DND-41 (cell line): ENCODE data around the gene LRIT2.
A peak's percentile ranks its signal among the peaks of the same experiment; 100 is the strongest.

Source experiments
- ATAC-seq: fragments of 200-7000 bp; cut with Tn5 transposase; 3 replicates; pipeline ENCODE4 v1.9.1; 2021; ENCODE audit warnings: low read depth; ENCODE audit not compliant: insufficient read depth
- DNase-seq: peaks from one replicate; pipeline ENCODE4 v3.0.0-alpha.2; 2020
- H2AFZ ChIP-seq: 2 replicates; pipeline ENCODE4 v1.6.0; 2012; ENCODE audit warnings: low read depth, low read length
- H3K27ac ChIP-seq: 2 replicates; pipeline ENCODE4 v1.5.1; 2012; ENCODE audit warnings: low read length, inconsistent platforms
- H3K27me3 ChIP-seq: fragments of 200-600 bp; sonication (generic); 2 replicates; pipeline ENCODE4 v1.6.0; 2012; ENCODE audit warnings: low read length, mild to moderate bottlenecking, inconsistent platforms; ENCODE audit not compliant: insufficient read depth, poor library complexity
- H3K36me3 ChIP-seq: 2 replicates; pipeline ENCODE4 v1.5.1; 2012; ENCODE audit warnings: low read length, inconsistent platforms; ENCODE audit not compliant: insufficient read depth
- H3K4me1 ChIP-seq: 2 replicates; pipeline ENCODE4 v1.5.1; 2012; ENCODE audit warnings: mild to moderate bottlenecking, low read length; ENCODE audit not compliant: insufficient read depth
- H3K4me2 ChIP-seq: 2 replicates; pipeline ENCODE4 v1.6.0; 2012; ENCODE audit warnings: mild to moderate bottlenecking, moderate library complexity, low read length, inconsistent platforms; ENCODE audit not compliant: insufficient read depth
- H3K4me3 ChIP-seq, 2 experiments: fragments of 200-600 bp in 1 of 2; shearing (Covaris generic) in 1 of 2; 2 replicates each; pipeline ENCODE4 v1.5.1; 2012 to 2016; ENCODE audit warnings: inconsistent platforms in 2 of 2, low read length in 2 of 2, mild to moderate bottlenecking in 2 of 2, low read depth in 1 of 2, moderate library complexity in 1 of 2
- H3K79me2 ChIP-seq: 2 replicates; pipeline ENCODE4 v1.6.0; 2012; ENCODE audit warnings: low read length, inconsistent platforms; ENCODE audit not compliant: insufficient read depth
- H3K9ac ChIP-seq: 2 replicates; pipeline ENCODE4 v1.6.0; 2012; ENCODE audit warnings: low read depth, mild to moderate bottlenecking, inconsistent platforms, low read length, moderate library complexity
- H3K9me3 ChIP-seq: 2 replicates; pipeline ENCODE4 v1.5.1; 2012; ENCODE audit warnings: low read length, moderate library complexity, mild to moderate bottlenecking, inconsistent platforms; ENCODE audit not compliant: insufficient read depth, severe bottlenecking
- H4K20me1 ChIP-seq: 2 replicates; pipeline ENCODE4 v1.6.0; 2012; ENCODE audit warnings: low read length; ENCODE audit not compliant: insufficient read depth
- CTCF ChIP-seq: IDR thresholded peaks from 2 replicates; pipeline ENCODE4 v1.5.1; 2012; ENCODE audit warnings: borderline replicate concordance, low read length, moderate library complexity, mild to moderate bottlenecking; ENCODE audit not compliant: poor library complexity, severe bottlenecking; ENCODE audit errors: extremely low read depth
- EZH2 ChIP-seq: IDR thresholded peaks from 3 replicates; pipeline ENCODE4 v1.6.1; 2012; ENCODE audit warnings: borderline replicate concordance, low read depth, mild to moderate bottlenecking, moderate library complexity, low read length, inconsistent platforms; ENCODE audit not compliant: severe bottlenecking

The LRIT2 gene

GRCh38 chr10:84269162-84269561 lies 43.8 kb upstream of the LRIT2 start:
- H3K4me3 ChIP-seq = no peak overlapping the region
- no peaks in the 10 kb centered on the region for H4K20me1 ChIP-seq
- H3K9ac ChIP-seq = no peak overlapping the region
- H3K79me2 ChIP-seq = no peaks in the 10 kb centered on the region
- ATAC-seq (no peak), DNase-seq (no peak)
- no peak overlapping the region for H3K4me2 ChIP-seq
- no peak overlapping the region for H2AFZ ChIP-seq
- no peaks in the 10 kb centered on the region for H3K27me3 ChIP-seq
- no peaks in the 10 kb centered on the region for H3K9me3 ChIP-seq
- H3K36me3 ChIP-seq = no peaks in the 10 kb centered on the region
- no peak for TF ChIP-seq CTCF
- no peak for TF ChIP-seq EZH2
- H3K27ac ChIP-seq = no peak overlapping the region
- H3K4me1 ChIP-seq = peaks cover 13% of the 10 kb centered on the region

GRCh38 chr10:84267503-84268126 lies 42.3 kb upstream of the LRIT2 start:
- ATAC-seq (peak; percentile 43; the same call in 2 of the 3 replicates), DNase-seq (peak; percentile 64)
- no peak overlapping the region for H3K9ac ChIP-seq
- no peaks in the 10 kb centered on the region for H4K20me1 ChIP-seq
- H3K4me3 ChIP-seq = no peak overlapping the region
- TF ChIP-seq CTCF = peak; percentile 74
- no peak for TF ChIP-seq EZH2
- H3K4me1 ChIP-seq = peaks cover 13% of the 10 kb centered on the region
- H3K27ac ChIP-seq = no peak overlapping the region
- H3K27me3 ChIP-seq = peaks cover 7% of the 10 kb centered on the region
- H3K79me2 ChIP-seq = no peaks in the 10 kb centered on the region
- no peaks in the 10 kb centered on the region for H3K36me3 ChIP-seq
- no peak overlapping the region for H3K4me2 ChIP-seq
- no peaks in the 10 kb centered on the region for H3K9me3 ChIP-seq
- no peak overlapping the region for H2AFZ ChIP-seq

- no peak overlapping the region for H3K9ac ChIP-seq
- no peak for DNase-seq
- no peaks in the 10 kb centered on the region for H3K9me3 ChIP-seq
- TF ChIP-seq EZH2 = no peak
- TF ChIP-seq CTCF = no peak
- no peaks in the 10 kb centered on the region for H4K20me1 ChIP-seq
- peaks cover 7% of the 10 kb centered on the region for H3K27me3 ChIP-seq
- no peaks in the 10 kb centered on the region for H3K79me2 ChIP-seq
- H3K4me3 ChIP-seq = no peak overlapping the region
- no peaks in the 10 kb centered on the region for H3K36me3 ChIP-seq
- H2AFZ ChIP-seq = no peak overlapping the region
- no peak overlapping the region for H3K4me2 ChIP-seq
- H3K27ac ChIP-seq = no peak overlapping the region
- peaks cover 7% of the 10 kb centered on the region for H3K4me1 ChIP-seq
- no peak for ATAC-seq
These were observed 40.1 kb upstream of the LRIT2 start for GRCh38 chr10:84265418-84265817.
